Neuron (in vitro differentiated cells): Measurements from ENCODE around the gene CREB3L1.

Source experiments
- H2AFZ ChIP-seq: one replicate; pipeline ENCODE4 v1.6.1; 2013; ENCODE audit warnings: low read depth, mild to moderate bottlenecking, inconsistent platforms, low read length, moderate library complexity
- H3K27me3 ChIP-seq: one replicate; pipeline ENCODE4 v1.6.1; 2013; ENCODE audit warnings: low read length; ENCODE audit not compliant: insufficient read depth
- H3K36me3 ChIP-seq: one replicate; pipeline ENCODE4 v1.6.1; 2013; ENCODE audit warnings: low read length; ENCODE audit not compliant: insufficient read depth
- H3K4me1 ChIP-seq: one replicate; pipeline ENCODE4 v1.6.1; 2013; ENCODE audit warnings: low read length; ENCODE audit not compliant: insufficient read depth
- H3K4me3 ChIP-seq: 2 replicates; pipeline ENCODE4 v1.5.1; 2013; ENCODE audit warnings: mild to moderate bottlenecking, low read length, moderate library complexity
- H3K9me3 ChIP-seq: one replicate; pipeline ENCODE4 v1.6.1; 2013; ENCODE audit warnings: low read length

CREB3L1 gene

DNA sequence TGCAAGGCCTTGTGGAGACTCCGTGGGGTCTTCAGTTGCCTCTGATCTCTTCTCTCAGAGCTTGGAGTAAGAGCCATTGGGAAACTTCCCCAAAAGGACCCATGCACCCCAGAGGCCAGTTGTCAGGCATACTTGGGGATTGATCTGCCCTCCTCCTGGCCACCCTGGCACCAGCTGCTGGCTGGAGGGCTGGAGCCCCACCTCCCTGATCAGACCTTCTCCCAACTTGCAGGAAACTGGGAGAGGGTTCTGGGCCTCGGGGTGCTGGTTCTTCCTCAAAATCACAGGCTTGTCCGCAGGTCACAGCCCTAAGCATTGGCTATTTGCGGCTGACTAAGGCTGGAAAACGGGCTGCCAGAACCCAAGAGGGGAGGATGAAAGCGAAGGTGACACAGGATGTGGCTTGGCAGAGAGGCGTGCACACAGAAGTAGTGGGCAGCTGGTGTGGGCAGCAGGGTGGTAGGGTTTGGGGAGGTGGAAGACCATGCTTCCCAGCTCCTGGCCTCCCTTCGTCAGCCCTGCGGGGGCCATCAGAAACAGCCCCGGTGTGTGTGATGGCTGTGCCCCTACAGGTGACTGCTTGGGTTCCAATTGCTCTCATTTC, 68.5 kb downstream of the CREB3L1 start:
- Histone ChIP-seq H2AFZ (no peak overlapping the region), H3K4me1 (peaks cover 9% of the 10 kb centered on the region), H3K4me3 (no peak overlapping the region), H3K9me3 (no peaks in the 10 kb centered on the region), H3K36me3 (no peaks in the 10 kb centered on the region), H3K27me3 (no peaks in the 10 kb centered on the region)

DNA sequence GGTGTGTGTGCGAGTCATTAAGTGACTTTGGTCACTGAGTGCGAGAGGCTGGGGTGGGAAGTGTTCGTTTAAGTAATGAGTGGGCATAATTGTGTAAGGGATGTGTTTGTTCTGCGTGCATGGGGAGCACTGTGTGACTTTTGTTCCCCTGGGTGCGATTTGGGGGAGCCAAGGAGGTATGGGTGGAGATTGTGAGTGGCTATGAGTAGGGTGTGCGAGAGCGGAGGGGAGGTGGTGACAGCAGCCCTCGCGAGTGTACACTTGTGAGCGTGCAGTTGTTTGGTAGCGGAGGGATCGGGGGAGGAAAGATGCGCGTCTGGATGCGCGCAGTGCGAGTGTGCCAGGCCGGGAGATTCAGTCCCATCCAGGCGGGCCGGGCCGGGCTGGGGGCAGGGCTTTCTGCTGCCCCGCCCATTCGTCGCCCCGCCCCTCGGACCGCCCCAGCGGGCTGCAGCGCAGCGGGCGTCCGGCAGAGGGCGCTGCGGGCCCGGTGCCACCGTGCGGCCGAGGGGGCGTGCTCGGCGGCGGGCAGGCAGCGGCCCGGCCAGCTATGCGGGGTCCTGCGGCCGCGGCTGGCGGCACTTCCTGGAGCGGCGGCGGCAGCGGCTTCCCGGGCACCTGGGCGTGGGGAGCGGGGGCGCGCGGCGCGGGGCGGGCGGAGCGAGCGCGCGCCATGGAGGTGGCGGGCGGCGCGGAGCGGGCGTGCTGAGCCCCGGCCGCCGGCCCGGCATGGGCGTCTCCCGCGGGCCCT, 69.6 kb downstream of the CREB3L1 start, which contains the start of gene DGKZ:
DGKZ (plus strand) TSS at position 578 of the 751 bp plus-strand sequence. CDS start 197 bp downstream, outside the sequence.
- no peaks in the 10 kb centered on the region for H3K27me3 ChIP-seq
- H3K36me3 ChIP-seq, result no peaks in the 10 kb centered on the region
- H3K4me1 ChIP-seq, result peaks cover 9% of the 10 kb centered on the region

DNA sequence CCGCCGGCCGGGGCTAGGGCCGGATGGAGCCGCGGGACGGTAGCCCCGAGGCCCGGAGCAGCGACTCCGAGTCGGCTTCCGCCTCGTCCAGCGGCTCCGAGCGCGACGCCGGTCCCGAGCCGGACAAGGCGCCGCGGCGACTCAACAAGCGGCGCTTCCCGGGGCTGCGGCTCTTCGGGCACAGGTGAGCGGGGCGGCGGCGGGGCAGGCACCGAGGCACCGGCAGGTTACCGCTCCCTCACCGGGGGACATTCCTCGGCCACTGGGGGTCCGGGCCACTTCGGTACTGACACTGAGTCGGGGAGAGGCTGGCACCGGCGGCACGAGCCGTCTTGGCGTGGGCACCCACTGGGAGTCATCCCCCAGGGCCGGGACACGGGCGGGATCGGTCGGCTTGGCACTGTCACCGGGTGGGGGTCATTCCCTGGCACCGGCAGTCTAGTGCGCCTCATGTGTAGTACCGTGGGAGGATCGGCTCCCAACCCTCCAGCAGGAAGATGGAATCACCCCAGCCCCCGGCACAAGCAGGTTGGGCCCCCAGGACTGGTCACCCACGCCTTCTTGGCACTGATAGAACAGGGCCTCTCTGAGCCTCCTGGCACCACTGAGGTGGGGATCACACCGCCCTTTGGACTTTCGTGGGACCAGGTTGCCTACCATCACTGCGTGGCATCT, 70.3 kb downstream of the CREB3L1 start:
- no peaks in the 10 kb centered on the region for H3K36me3 ChIP-seq
- H3K4me3 ChIP-seq, result peak overlapping the region; percentile 86
- H3K9me3 ChIP-seq, result no peaks in the 10 kb centered on the region
- no peaks in the 10 kb centered on the region for H3K27me3 ChIP-seq
- peaks cover 9% of the 10 kb centered on the region for H3K4me1 ChIP-seq
- H2AFZ ChIP-seq, result peak overlapping the region; percentile 15

More for the DNA sequence above, 69.6 kb downstream of the CREB3L1 start, which contains the start of gene DGKZ:
- peak within 1 kb of the TSS; percentile 15 for H2AFZ ChIP-seq
- H3K4me3 ChIP-seq, result peak within 1 kb of the TSS; percentile 86
- H3K9me3 ChIP-seq, result no peaks in the 10 kb centered on the region

DNA sequence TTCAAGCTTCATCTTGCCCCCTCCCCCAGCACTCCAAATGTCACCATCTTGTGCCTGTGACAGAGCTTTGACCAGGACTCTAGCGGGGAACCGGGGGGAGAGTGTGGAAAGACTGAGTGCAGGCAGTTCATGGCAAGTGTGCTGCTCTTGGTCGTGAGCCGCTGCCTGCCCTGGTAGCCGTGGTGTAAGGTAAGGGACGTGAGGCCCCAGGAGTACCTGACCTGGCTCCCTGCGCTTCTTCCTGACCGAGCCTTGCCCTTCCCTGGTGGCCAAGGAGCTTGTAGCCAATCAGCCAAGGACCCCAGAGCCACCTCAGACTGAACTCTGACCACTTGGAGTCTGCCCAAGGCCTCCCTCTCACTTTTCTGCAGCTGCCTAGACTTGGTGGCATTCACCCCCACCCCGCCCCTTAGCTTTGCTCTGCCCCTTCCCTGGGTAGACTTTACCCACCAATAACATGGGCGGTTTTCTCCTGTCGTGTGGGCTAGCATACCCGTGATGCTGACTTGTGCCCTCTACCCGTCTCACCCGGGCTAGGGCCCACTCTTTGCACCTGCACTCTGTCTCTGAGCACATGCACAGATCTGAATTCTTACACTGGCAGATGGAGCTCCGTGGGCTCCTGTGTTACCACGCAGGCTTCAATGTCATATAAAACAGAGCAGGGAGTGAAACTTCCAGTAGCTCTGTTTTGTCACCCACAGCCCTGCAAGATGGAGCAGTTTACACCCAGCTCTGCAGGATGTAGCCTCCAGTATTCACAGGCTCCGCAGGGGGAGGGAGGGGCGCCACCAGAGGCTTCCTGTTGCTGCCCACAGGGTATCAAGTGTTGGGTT, 71.3 kb downstream of the CREB3L1 start:
- no peaks in the 10 kb centered on the region for H3K27me3 ChIP-seq
- peaks cover 9% of the 10 kb centered on the region for H3K4me1 ChIP-seq
- H3K4me3 ChIP-seq, result peak overlapping the region; percentile 86
- no peaks in the 10 kb centered on the region for H3K36me3 ChIP-seq
- no peak overlapping the region for H2AFZ ChIP-seq
- no peaks in the 10 kb centered on the region for H3K9me3 ChIP-seq

DNA sequence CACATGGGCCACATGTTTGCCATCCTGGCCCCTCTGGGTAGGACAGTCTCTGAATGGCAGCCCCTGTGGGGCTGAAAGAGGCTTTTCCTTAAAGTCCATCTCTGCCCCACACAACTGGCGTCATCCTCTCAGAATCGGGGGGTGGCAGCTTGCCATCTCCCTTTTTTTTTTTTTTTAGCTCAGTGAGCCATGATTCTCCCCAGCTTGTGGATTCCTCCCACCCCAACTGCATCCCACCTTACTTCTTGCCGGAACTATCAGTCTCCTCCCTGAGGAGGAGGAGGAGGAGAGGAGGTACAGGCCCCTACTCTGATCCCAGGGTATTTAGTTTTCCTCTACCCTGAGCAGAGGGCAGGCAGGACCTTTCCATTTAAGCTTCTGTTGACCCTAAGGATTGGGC, 73.2 kb downstream of the CREB3L1 start:
- H3K27me3 ChIP-seq, result no peaks in the 10 kb centered on the region
- no peak overlapping the region for H2AFZ ChIP-seq
- H3K4me3 ChIP-seq, result no peak overlapping the region
- H3K36me3 ChIP-seq, result no peaks in the 10 kb centered on the region
- H3K9me3 ChIP-seq, result no peaks in the 10 kb centered on the region
- peaks cover 9% of the 10 kb centered on the region for H3K4me1 ChIP-seq

DNA sequence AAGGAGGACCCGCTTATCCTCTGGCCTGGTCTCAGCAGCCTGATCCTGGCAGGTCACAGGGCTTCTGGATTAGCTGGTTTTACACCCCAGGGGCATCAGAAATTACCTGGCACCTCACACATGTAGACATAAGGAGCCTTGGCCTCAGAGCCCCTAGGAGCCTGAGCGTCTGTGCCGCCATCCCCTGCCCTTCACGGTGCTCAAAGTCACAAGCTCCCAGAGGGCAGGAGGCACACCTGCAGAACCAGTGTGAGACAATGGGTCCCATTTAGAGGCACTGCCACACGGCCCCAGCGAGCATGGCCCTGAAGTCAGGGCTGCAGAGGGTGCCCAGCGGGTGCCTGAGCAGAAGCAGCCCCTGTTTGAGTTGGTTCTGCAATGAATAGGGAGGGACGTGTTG, 73.7 kb downstream of the CREB3L1 start:
- Histone ChIP-seq H3K36me3 (no peaks in the 10 kb centered on the region), H3K4me3 (no peak overlapping the region), H2AFZ (no peak overlapping the region), H3K4me1 (peaks cover 9% of the 10 kb centered on the region), H3K27me3 (no peaks in the 10 kb centered on the region), H3K9me3 (no peaks in the 10 kb centered on the region)

DNA sequence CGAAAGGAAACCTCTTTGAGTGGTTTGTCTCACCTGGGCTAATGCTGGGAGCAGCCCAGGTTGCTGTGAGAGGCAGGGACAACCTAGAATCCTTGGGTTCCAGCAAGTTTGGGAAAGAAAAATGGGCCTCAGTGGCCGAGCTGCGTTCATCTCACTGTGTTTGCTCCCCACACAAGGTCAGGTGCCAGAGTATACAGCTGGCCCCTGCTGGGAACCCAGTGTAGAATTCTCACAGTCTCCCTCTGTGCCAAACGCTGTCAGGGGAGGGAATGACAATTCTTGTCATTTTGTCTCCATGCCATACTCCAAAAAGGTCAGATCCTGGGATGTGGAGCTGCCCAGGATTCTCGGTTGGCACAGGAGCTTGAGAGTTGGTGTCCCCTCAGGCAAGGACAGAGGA, 74.1 kb downstream of the CREB3L1 start:
- no peak overlapping the region for H3K4me3 ChIP-seq
- no peak overlapping the region for H2AFZ ChIP-seq

DNA sequence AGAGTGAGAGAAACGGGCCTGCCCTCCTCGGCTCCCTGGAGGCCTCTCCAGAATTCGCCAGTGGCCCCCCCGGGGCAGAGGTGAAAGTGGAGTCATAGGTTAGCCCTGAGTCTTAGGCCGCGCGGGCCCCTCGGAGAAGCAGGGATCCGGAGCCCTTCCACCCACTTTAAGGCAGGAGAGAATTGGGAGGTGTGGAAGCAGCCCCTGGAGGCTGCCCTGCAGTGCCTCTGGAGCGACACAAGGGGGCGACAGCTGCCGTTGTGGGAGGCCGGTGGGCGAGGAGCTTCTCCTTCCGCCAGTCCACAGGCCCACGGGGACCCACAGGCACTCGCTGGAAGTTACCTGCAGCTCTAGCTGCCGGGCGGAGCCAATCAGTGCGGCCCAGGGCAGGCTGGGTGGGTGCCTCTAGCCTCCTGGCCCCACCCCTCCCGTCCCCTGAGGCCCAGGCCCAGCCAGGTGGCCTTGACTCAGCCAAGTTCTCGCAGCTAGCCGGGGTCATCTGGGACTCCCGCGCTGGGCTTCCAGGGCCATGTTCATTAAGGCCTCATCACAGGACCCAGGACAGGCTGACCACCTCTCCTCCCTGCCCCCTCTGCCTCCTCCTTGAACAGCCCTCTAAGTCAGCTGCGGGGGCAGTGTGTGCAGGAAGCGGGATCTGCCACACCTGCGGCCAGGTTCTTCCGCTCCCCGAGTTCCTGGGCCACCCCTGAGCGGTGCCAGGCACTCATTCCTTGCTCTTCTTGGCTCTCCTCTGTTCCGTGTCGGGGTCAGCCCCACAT, 74.8 kb downstream of the CREB3L1 start:
- no peak overlapping the region for H2AFZ ChIP-seq
- no peaks in the 10 kb centered on the region for H3K9me3 ChIP-seq
- H3K27me3 ChIP-seq, result no peaks in the 10 kb centered on the region
- H3K4me3 ChIP-seq, result no peak overlapping the region
- H3K36me3 ChIP-seq, result no peaks in the 10 kb centered on the region
- H3K4me1 ChIP-seq, result peaks cover 9% of the 10 kb centered on the region

More for the DNA sequence above, 74.1 kb downstream of the CREB3L1 start:
- no peaks in the 10 kb centered on the region for H3K27me3 ChIP-seq
- H3K4me1 ChIP-seq, result peaks cover 9% of the 10 kb centered on the region
- no peaks in the 10 kb centered on the region for H3K9me3 ChIP-seq
- no peaks in the 10 kb centered on the region for H3K36me3 ChIP-seq

DNA sequence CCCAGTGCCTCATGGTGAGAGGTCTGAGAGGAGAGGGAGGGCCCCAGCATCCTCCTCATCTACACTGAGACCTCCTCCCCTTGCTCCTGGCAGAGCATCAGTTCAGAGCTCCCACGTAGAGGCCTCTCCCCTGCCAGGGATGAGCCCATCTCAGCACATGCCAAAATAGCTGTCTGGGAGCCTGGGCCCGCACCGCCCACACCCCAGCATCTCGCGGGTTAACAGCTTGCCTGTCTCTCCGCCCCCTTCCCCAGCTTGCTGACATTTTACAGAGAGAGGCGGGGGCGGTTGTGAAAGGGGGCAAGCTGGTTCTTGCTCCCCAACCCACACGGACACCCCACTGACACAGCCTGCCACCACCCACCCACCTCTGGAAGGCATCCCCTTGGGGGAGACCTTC, 76.2 kb downstream of the CREB3L1 start:
- Histone ChIP-seq H3K27me3 (no peaks in the 10 kb centered on the region), H2AFZ (no peak overlapping the region), H3K4me1 (peaks cover under 1% of the 10 kb centered on the region), H3K9me3 (no peaks in the 10 kb centered on the region), H3K36me3 (no peaks in the 10 kb centered on the region), H3K4me3 (no peak overlapping the region)

DNA sequence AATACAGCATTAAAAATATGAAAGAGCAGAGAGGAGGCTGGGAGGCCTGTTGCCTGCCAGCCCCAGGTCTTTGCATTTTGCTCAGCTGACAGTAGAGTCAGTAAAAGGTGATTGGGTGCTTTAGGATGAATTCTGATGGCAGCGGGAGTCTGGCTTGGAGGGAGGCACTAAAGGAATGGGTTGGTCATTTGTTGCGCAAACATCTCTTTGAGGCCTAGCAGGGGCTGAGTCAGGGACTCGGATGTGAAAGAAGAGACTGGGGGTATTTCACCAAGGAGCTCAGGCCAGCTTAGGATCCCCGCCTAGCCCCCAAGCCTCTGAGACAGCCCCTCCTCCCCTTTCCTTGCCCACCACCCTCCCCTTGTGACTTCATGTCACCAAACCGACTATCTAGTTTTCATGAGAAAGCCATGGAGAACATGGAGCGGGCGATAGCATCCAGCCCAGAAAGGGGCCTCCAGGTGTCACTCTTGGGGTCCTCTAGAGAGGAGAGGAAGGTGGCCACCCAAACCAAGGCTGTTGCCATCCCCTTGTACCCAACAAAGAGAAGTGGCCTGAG, 79.5 kb downstream of the CREB3L1 start:
- H3K4me3 ChIP-seq, result no peak overlapping the region
- H3K36me3 ChIP-seq, result no peaks in the 10 kb centered on the region
- H3K9me3 ChIP-seq, result no peaks in the 10 kb centered on the region
- no peaks in the 10 kb centered on the region for H3K27me3 ChIP-seq
- H3K4me1 ChIP-seq, result peaks cover 11% of the 10 kb centered on the region
- H2AFZ ChIP-seq, result no peak overlapping the region

DNA sequence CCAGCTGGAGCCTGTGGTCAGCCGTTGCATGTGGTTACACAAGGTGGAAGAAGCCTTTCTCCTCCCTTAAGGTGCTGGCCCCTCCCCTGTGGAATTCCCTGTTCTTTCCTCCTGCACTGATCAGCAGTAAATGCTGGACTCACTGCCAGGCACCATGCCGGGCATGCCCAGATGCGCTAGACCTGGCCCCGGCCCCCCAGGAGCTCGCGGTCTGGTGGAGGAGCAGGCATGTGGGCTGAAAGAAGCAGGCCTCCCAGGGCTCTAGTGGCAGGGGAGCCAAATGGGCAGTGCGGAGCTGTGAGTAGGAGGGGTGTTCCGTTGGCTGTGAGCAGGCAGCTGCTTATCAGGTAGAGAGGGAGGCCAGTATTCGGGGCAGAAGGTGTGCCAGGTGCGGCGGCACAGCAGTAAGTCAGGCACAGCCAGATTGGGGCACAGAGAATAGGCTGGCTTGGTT, 80.0 kb downstream of the CREB3L1 start:
- H3K27me3 ChIP-seq, result no peaks in the 10 kb centered on the region
- H3K4me1 ChIP-seq, result peaks cover 16% of the 10 kb centered on the region
- no peak overlapping the region for H3K4me3 ChIP-seq
- no peaks in the 10 kb centered on the region for H3K36me3 ChIP-seq
- no peak overlapping the region for H2AFZ ChIP-seq
- no peaks in the 10 kb centered on the region for H3K9me3 ChIP-seq

DNA sequence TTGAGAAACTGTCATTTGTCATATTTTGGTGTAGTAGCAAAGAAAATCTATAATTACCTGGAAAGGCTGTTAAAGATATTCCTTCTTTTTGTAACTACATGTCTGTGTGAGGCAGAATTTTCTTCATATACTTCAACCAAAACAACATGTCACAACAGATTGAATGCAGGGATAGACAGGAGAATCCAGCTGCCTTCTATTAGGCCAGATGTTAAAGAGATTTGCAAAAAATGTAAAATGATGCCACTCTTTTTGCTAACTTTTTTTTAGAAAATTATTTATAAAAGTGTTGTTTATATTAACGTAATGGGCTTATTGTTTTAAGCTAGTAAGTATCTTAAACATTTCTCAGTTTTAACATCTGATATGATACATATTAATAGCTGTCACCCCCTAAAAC, 82.5 kb downstream of the CREB3L1 start:
- Histone ChIP-seq H3K4me3 (no peak overlapping the region), H3K4me1 (peaks cover 27% of the 10 kb centered on the region), H3K36me3 (no peaks in the 10 kb centered on the region), H2AFZ (no peak overlapping the region), H3K27me3 (no peaks in the 10 kb centered on the region), H3K9me3 (no peaks in the 10 kb centered on the region)
